Left forelimb (tissue), 1 donor: ENCODE data around the gene CHAT.

ENCODE experiments used
- DNase-seq: peaks from one replicate; pipeline ENCODE4 v3.0.0-alpha.2; 2018; ENCODE audit warnings: low spot score

The CHAT gene

GRCh38 chr10:49631975-49632374 lies 18.1 kb downstream of the CHAT start:
- DNase-seq = peak; percentile 41

- DNase-seq = peak; percentile 62
These were observed 18.8 kb downstream of the CHAT start for GRCh38 chr10:49632406-49633317.

GRCh38 chr10:49633327-49634068 lies 19.7 kb downstream of the CHAT start:
- peak; percentile 38 for DNase-seq

- peak; percentile 37 for DNase-seq
These were observed 20.3 kb downstream of the CHAT start for GRCh38 chr10:49634069-49634660.

GRCh38 chr10:49642311-49642710 lies 28.5 kb downstream of the CHAT start:
- DNase-seq = peak; percentile 25

GRCh38 chr10:49643241-49644034 lies 29.6 kb downstream of the CHAT start:
- peak; percentile 52 for DNase-seq

- DNase-seq = peak; percentile 40
These were observed 30.3 kb downstream of the CHAT start for GRCh38 chr10:49644035-49644646.

- peak; percentile 33 for DNase-seq
These were observed 31.6 kb downstream of the CHAT start for GRCh38 chr10:49645417-49645816.

- DNase-seq = peak; percentile 55
These were observed 32.3 kb downstream of the CHAT start for GRCh38 chr10:49645871-49646870.

GRCh38 chr10:49647554-49647953 lies 33.7 kb downstream of the CHAT start:
- DNase-seq = no peak

- DNase-seq = peak; percentile 45
These were observed 34.4 kb downstream of the CHAT start for GRCh38 chr10:49647985-49648795.

- peak; percentile 46 for DNase-seq
These were observed 35.5 kb downstream of the CHAT start for GRCh38 chr10:49649294-49649693.

- peak; percentile 51 for DNase-seq
These were observed 36.3 kb downstream of the CHAT start for GRCh38 chr10:49649936-49650723.

- DNase-seq = peak; percentile 22
These were observed 36.8 kb downstream of the CHAT start for GRCh38 chr10:49650724-49651034.

GRCh38 chr10:49651039-49651835 lies 37.4 kb downstream of the CHAT start:
- DNase-seq = no peak

- no peak for DNase-seq
These were observed 38.1 kb downstream of the CHAT start for GRCh38 chr10:49651917-49652316.

- no peak for DNase-seq
These were observed 38.8 kb downstream of the CHAT start for GRCh38 chr10:49652421-49653272.
